ENCODE results near the gene APOBEC3H. TPM values are rescaled to one million over a fixed set of nuclear protein-coding genes. Genes with fewer than 3 reads are reported as not detected.

The APOBEC3H gene
- total RNA-seq, 1 donor from 2014 or later = 1.0 TPM

DNA sequence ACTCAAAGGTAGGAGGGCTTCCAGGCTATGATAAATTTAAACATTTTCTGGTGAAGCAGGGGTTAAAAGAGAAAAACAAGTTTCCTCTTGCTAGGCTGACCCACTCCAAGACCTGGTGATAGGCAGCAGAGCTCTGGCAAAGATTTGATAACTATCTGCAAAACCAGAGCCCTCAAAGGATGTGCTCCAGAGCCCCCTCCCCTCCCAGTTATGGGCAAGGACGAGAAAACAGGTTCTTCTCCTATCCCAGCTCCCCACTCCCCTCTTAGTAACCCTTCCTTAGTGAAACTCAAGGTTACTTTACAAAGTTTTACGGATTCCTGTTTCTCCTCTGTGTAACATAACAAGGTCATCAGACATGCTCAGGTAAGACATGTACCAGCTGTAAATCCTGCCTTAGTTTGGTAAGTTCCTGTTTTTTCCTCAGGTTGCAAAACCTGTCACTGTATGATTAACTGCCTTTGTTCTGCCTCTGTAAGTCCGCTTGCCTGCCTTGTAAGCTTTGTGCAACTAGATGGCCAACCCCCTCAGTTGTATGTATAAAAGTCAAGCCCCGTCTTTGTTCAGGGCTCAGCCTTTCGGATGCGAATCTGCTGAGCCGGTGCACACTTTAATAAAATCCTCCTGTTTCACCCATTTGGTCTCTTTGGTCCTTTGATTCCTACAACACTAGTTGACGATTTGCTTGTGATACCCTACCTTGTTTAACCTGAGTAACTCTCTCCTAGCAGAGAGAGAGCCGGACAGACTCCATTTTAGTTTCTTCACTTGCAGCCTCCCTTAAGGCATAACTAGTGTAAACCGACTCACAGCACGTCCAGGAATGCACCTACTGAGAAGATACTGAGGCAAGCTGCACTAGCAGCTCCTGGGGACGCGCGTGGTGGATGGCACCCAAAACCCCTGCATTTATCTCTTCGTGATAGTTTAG is 13.9 kb downstream of the APOBEC3H start:
- no peak for DNase-seq (ENCODE audit: low spot score)

- no peak for DNase-seq (ENCODE audit: low spot score)
Measured at GRCh38 chr22:39114112-39114511, 17.1 kb downstream of the APOBEC3H start.

DNA sequence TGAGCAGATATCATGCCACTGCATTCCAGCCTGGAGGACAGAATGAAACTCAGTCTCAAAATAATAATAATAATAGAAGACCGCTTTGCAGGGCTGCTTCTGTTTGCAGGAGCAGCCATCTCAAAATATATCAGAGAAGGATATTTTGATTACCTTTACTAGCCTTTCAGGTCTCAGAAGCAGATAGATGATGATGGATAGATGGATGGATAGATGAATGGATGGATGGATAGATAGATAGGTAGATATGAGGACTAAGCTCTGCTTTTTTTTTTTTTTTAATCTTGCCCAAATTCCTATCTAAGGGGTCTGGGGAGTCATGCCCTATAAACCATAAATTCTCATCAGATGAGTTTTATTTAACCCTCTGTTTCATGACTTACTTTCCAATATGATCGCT is 18.5 kb downstream of the APOBEC3H start:
- no peak for DNase-seq (ENCODE audit: low spot score)

GRCh38 chr22:39115977-39116621 is 19.1 kb downstream of the APOBEC3H start:
- no peak for DNase-seq (ENCODE audit: low spot score)

DNA sequence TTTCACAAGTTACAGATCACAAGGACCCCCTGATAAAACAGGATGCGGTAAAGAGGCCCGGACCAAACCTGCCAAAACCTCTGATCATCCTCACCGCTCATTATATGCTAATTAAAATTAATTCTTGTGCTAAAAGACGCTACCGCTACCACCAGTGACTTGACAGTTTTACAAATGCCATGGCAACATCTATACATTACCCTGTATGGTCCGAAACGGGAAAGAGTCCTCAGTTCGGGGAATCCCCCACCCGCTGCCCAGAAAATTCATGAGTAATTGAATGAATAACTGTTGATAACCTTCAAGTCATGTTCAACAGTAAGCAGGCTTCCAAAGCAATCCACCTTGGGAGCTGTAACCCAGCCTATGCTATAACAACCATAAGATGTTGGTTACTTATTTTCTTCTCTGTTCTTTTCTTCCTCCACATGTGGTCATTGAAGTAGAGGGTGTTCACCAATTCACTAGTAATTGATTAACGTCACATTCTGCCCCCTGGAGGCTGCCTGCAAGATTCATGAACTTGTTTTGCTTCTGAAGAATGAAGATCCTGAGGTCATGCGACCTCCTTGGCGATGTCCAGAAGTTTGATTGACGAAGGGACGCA is 20.6 kb downstream of the APOBEC3H start:
- DNase-seq (ENCODE audit: low spot score) = no peak

DNA sequence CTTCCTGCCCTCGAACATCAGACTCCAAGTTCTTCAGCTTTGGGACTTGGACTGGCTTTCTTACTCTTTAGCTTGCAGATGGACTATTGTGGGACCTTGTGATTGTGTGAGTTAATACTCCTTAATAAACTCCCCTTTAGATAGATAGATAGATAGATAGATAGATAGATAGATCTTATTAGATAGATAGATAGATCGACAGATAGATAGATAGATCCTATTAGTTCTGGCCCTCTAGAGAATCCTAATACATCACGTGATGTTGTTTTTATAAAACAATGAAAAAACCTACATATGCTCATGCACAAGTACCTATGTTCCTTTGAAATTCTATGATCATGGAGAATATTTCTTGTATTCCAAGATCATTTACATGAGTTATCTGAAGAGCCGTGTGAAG is 23.9 kb downstream of the APOBEC3H start:
- DNase-seq (ENCODE audit: low spot score) = no peak

DNA sequence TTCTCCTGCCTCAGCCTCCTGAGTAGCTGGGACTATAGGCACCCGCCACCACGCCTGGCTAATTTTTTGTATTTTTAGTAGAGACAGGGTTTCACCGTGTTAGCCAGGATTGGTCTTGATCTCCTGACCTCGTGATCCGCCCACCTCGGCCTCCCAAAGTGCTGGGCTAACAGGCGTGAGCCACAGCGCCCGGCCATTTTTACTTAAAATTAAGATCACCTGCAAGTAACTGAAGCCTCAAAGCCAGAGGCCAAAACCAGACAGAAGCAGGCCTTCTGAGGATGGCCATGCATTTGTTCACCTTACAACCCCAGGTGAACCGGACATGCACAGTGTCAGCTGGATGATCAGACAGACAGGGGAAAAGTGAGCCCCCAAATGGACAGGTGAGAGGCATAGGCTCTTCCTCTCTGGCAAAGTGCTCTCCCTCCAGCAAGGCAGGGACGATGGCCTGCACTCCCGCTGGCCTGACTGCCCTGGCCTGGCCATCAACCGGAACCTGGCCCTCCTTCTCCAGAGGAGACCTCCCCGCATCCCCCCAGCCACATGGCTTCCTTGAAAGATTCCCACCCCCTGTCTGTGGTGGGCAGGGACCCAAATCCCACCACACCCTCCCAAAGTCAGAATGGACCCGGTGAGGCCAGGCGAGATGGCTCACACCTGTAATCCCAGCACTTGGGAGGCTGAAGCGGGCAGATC is 25.9 kb downstream of the APOBEC3H start:
- DNase-seq (ENCODE audit: low spot score) = no peak

DNA sequence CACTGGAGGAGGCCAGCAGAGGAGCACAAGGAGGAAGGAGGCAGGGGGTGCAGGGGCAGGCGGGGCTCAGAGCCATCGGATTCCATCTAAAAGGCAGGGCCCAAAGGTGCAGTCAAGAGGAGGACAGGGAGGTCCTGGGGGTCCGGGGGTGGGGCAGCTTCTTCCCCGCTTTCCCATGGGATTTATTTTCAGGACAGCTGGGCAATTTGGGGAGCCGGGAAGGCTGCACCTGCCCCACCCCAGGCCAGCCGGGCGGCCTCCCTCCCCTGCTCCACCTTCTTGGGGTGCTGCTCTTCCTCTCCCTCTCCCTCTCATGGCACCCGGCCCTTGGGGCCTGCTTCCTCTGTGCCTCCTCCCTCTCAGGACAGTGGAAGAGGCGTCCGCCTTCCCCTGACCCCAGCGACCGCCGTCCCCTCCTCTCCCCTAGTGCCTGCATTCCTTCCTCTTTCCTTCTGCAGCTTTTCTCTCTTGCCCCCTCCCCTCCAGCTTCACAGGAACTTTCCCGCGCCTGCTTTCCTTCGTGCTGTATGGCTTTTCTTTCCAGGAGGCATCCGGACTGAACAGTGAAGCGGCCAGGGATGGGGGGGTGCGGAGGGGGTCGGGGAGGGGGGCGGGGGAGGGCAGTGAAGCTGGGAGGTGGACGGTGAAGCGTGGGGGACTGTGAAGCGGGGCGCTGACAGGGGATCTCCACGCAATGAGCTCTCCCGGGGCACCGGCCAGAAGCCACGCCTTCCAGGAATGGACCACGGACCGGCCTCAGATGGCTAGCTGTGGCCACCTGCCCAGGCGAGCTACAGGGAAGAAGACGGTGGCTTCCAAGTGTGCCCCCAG is 26.9 kb downstream of the APOBEC3H start:
- DNase-seq (ENCODE audit: low spot score) = no peak

DNA sequence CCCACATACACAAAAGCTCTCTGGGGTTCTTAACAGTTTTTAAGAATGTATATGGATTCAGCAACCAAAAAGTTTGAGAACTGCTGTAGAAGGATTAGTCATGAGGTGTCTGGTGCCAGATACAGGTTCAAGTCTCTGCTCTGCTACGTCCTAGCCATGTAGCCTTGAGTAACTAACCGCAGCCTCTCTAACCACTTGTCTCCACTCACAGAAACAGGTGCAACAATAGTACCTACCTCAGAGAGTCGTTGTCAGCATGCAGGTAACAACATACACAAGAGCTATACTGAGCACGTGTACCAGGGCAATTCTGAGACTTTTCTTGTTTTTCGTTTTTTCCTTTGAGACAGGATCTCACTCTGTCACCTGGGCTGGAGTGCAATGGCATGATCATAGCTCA is 28.6 kb downstream of the APOBEC3H start:
- DNase-seq (ENCODE audit: low spot score) = no peak

GRCh38 chr22:39128508-39128907 is 31.5 kb downstream of the APOBEC3H start:
- no peak for DNase-seq (ENCODE audit: low spot score)

DNA sequence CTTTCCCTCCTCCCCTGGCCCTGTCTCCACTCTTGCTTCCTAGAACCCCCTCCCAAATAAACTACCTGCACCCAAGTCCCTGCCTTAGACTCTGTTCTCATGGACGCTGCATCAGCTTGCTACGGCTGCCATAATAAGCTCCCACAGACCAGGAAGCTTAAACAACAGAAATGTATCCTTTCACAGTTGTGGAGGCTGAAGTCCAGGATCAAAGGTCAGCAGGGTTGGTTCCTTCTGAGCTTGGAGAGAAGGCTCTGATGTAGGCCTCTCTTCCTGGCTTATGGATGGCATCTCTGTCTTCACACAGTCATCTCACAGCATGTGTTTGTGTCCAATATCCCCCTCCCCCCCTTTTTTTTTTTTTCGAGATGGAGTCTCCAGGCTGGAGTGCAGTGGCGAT is 32.0 kb downstream of the APOBEC3H start:
- no peak for DNase-seq (ENCODE audit: low spot score)

DNA sequence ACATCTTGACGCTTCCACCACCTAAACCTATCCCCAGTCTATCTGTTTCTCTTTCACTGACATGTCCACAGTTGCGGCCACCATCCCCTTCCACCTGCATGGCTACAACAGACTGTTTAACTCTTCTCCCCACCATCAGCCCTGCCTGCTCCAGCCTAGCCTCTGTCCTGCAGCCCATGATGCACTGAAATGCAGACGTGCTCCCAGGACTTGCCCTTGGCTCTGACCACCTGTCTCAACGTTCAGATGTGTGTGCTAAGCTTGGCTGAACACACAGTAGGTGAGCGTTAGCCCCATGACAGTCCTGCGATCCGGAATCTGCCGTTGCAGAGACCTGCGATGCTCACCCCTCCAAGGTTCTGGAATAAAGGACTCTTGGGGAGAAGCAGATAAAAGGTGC is 32.7 kb downstream of the APOBEC3H start:
- DNase-seq (ENCODE audit: low spot score) = no peak

DNA sequence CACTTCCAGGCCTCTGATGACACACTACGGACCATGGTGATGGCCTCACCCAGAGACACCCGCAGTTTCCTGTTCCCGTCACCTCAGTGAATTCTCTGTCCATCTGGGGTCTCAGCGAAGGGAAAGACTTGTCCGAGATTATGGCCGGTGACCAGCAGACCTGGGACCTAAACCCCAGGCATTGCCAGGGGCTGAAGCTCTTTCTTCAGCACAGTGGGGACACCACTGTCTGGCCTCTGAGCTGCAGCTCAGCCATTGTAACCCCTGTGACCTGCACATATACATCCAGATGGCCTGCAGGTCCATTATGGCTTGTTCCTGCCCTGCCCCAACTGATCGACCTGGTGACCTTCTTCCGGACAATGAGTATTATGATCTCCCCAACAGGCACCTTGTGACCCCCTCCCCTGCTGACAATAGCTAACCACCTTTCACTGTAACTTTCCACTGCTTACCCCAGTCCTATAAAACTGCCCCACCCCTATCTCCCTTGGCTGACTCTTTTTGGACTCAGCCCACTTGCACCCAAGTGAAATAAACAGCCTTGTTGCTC is 33.2 kb downstream of the APOBEC3H start:
- no peak for DNase-seq (ENCODE audit: low spot score)

DNA sequence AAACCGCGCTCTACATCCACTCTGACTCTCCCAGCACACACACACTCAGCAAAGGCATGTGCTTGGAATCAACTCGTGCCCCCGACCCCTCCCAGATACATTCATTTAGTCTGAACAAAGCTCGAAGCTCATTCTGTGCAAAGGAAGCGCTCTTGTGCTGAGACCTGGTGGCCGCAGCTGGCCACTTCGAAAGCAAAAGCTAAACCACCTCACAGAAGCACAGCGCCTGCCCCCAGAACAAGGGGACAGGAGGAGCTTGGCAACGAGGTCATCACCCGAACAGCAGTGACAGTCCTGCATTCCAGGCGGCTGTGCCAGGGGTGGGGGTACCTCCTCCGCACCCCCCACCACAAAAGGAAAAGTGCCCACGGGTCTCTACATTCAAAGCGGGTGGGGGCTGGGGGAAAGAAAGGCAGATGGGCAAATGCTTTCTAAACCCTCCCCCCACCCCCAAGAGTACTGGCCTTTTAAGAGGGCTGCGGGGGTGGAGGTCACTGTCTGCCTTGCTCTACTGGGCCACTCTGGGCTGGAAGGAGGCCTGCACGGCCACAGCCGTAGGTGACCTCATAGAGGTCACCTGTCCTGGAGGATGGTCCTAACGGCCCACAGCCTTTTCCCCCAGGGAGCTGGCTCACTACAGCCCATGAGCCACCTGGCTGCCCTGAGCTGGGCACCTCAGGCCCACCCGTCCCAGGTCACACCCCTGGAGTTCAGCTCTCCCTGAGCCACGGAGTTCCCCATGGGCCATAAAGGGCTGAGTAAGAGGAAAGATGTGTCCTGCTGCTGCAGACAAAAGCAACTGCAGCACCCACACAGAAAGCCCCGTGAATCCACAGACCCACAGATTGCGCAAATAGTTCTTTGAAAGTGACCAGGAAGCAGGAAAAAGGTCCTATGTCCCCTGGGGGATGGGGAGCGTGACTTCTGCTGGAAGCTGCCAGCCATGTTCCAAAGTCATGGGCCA is 34.1 kb downstream of the APOBEC3H start:
- DNase-seq (ENCODE audit: low spot score) = no peak

- no peak for DNase-seq (ENCODE audit: low spot score)
Measured at GRCh38 chr22:39132281-39132680, 35.2 kb downstream of the APOBEC3H start.

- DNase-seq (ENCODE audit: low spot score) = no peak
Measured at GRCh38 chr22:39132871-39133524, 36.0 kb downstream of the APOBEC3H start.

DNA sequence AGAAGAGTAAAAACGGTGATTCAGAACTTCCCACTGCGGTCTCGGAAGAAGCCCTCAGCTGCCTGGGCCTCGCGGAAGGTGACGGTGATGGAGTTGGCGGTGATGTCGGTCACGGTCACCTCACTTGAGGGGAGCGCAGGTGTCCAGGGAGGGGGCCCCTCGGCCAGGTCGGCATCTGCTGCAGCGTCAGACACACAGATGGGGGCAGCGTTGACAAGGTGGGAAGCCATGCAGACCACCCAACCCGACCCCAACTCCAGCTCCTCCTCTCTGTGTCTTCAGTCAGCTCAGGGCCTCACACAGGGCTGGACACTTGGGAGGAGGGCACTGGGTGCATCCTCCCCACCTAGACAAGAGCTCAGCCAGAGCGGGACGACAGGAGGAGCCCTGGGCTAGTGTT is 36.8 kb downstream of the APOBEC3H start:
- no peak for DNase-seq (ENCODE audit: low spot score)

- no peak for DNase-seq (ENCODE audit: low spot score)
Measured at GRCh38 chr22:39134366-39135091, 37.5 kb downstream of the APOBEC3H start.
